NK-92 treated with Interleukin-12 subunit alpha and Interleukin-12 subunit beta, amount 100 ng/mL, for 24 hours (cell line): ENCODE measurements around the gene PLIN1.

Experiments
- DNase-seq: peaks from one replicate; lab custom pipeline; 2025; lab: John Stamatoyannopoulos, UW

PLIN1 gene

DNA sequence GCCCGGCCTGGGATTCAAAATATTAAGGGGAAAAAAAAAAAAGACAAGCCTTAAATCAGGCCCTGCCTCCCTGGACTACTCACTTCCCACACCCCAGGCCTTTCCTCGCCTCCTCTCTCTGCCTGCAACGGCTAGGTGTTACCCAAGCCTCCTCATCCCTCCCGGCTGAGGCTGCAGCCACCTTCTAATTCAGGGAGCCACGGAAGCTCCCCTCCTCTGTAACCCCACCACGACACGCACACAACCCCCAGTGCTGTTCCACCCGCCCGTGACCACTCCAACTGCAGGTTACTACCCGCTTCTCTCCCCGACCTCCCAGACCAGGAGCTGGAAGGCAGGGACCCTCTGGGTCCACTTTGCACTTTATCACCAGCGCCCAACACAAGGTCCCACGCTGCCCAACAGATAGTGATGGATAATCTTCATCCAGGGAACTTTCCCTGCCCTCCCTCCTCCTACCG lies 24.8 kb downstream of the PLIN1 start:
- no peak for DNase-seq

DNA sequence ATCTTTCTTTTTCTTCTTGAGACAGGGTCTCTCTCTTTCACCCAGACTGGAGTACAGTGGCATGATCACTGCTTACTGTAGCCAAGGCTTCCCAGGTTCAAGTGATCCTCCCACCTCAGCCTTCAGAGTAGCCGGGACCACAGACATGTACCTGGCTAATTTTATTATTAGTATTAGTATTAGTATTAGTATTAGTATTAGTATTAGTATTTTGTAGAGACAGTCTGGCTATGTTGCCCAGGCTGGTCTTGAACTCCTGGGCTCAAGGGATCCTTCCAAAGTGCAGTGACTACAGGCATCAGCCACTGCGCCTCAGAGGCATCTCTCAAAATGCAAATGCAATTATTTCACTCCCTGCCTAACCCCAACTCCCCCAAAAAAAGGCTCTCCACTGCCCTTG lies 25.6 kb downstream of the PLIN1 start:
- no peak for DNase-seq

DNA sequence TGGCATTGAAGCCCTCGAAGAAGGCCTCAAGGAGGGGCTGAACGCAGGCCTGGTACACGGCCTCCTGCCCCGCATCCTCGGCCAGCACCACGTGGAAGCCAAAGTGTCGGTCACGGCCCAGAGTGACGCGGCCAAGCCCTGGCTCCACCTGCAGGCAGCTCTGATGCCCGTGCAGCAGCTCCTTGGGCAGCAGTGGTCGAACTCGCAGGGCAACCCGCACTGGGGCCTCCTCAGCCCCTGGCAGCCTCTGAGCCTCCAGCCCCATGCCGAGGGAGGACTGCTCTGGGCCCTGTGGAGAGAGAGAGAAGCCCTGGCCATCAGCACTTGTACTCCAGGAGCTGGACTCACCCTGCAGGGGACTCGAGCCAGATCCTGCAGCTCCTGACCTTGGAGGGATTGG lies 26.5 kb downstream of the PLIN1 start:
- DNase-seq: no peak

DNA sequence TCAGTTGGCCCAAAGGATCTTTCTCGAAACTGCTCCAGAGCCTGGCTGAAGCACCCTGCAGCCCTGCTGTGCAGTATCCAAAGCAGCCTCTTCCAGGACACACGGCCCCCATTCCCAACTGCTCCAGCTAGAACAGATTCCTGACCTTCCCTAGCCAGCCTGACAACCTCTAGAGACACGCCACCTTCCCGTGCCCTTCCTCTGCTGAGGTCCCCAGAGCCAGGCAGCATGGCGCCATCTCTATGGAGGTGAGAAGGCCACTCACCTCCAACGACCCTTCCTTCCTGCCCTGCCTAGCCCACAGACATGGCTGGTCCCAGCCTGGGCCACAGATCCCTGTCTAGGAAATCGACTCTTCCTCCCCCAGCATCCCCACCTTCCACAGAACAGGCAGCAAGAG lies 27.0 kb downstream of the PLIN1 start:
- no peak for DNase-seq

DNA sequence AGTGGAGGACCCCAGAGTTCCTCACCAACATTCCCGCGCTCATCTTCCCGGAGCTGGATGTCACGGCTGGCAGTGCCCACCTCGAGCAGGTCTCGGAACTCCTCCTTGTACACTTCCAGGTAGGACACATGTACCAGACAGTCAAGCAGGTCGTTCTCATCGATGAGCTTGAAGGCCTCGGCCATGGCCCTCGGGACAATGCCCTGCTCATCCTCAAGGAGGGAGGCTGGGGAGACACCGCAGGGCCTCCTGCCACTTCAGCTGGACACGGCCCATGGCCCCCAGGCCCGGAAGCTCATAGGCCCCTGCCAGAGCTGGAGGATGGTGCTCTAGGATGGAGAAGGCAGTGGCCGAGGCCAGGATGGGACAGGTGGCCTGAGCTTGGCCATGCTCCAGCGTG lies 29.5 kb downstream of the PLIN1 start:
- DNase-seq: no peak

DNA sequence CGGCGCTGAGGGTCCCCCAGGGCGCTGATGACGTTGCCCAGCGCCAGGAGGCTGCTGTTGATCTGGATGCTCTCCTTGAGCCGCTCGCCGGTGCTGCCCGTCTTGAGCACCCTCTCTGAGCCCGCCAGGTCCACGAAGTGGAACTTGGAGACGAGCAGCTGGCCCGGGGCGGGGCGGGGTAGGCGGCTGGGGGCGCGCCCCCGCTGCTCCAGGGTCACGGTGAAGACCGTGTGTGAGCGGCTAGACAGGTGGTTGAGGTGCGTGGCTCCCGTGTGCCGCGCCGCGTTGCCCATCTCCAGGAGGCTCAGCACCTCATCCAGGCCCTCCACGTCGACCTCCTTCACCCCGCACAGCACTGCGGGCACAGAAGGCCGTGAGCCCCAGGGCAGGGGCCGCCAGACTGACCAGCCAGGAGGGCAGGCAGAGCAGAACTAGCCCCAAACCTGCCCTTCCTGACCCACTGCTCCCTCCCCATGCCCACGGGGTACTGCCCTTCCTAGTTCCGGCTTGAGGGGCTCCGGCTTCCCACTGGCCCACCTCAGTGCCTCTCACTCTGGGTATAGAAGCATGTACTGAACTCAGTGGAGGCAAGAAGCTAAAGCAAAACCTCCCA lies 30.0 kb downstream of the PLIN1 start:
- DNase-seq: no peak

DNA sequence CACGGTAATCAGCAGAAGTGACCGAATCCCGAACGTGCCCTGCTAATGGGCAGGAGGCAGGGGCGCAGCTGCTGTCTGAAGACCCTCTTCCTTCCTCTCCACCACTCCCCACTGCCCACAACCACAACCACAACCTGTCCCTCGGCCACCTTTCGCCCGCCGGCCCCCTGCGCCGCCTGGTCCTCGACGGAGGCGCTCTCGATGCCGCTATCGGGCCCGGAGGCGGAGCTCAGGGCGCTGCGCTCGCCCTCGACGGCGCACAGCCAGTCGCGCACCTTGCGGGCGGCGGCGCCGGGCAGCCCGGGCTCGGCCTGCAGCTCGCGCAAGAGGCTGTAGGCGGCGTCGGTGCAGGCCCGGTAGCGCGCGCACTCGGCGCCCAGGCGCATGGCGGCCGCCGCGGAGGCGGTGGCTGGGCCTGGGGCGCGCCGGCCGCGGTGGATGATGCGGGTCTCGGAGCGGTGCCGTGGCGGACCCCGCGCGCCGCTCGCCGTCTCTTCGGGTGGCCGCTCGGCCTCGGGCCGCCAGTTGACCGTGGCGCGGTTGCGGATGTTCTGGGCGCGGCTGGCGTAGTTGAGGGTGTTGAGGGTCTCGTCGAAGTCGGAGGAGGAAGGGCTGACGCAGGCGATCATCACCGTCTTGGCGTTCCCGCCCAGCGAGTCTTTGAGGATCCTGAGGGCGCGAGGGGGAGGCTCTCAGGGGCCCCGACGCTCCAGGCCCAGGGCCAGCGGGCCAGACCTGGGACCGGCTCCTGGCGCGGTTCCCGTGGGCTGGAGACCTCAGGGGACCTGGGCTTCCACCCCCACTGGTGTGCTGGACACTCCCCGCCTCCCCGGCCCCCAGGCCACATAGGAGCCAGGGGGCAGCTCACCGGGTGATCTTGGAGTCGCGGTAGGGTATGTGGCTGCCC lies 30.8 kb downstream of the PLIN1 start:
- DNase-seq: no peak

DNA sequence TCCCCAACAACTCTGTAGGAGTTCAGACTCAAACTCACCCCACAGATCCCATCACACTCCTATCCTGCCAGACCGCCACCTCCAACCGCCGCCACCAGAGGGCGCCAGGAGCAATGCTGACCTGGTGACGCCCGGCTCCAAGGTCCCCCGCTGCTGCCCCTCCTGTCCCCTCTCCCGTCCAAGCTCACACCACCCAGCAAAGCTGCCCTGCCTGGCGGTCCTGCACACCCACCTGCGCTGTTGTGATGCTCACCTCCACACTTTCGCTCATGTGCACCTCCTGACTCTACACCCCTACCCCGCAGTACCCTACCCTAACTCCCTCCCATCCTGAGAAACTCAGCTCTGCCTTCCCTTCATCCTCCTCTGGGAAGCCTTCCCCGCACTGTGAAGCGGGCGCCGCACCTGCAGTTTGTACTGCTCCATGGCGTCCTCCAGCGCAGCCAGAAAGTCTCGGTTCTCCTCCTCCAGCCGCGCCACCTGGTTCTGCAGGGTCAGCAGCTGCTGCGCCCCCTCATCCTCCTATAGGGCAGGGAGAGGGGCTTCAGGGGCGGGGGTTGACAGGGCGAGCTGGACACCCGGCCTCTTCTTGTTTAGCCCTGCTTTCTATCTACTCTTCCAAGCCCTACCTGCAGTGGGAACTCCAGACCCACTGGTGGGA lies 31.8 kb downstream of the PLIN1 start:
- peak; percentile 43 for DNase-seq

DNA sequence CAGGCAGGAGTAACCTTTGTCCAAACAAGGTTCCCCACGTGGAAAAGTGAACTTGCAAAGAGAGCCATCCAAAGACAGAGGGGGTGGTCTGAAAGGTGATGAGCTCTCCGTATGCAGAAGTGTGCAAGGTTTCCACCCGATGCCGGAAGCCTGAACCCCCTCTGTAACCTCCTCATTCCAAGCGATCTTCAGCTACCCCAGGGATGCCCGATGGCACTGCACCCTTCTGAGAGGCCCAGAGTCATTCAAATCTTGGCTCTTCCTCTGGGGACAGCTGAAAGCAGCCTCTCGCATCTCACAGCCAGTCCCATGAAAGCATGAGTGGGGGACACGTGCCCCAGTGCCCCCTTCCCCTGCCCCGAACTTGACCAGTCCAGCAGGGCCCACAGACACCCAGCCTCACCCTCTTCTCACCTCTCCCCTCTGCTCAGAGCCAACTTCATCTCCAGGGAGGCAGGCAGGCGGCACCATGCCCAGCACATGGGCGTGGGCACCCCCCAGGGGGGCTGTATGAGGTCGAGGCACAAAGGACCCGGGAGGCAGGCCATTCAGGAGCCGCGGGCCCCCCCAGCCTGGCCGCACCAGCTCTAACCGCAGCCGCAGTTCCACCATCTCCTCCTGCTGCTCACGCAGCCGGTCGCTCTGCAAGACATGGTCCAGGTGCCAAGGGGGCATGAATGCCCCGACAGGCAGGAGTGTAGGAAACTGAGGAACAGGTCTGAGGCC lies 32.6 kb downstream of the PLIN1 start:
- no peak for DNase-seq

DNA sequence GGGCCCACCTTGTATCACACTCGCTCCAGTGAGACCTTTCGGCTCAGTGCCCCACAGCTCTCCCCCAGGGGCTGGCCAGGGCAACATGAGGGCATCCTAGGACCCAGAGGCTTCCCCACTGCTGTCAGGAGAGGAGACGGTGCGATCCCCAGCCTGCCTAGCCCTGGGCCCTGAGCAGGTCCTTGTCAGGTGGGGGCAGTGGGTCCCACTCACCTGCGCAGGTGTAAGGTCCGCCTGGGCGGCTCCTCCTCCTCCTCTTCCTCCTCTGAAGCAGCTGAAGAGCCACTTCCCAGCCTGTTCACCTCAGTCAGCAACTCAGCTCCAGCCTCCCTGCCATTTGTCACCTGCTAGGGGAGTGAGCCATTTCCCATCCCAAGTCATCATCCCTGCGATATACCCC lies 33.5 kb downstream of the PLIN1 start:
- DNase-seq: no peak

DNA sequence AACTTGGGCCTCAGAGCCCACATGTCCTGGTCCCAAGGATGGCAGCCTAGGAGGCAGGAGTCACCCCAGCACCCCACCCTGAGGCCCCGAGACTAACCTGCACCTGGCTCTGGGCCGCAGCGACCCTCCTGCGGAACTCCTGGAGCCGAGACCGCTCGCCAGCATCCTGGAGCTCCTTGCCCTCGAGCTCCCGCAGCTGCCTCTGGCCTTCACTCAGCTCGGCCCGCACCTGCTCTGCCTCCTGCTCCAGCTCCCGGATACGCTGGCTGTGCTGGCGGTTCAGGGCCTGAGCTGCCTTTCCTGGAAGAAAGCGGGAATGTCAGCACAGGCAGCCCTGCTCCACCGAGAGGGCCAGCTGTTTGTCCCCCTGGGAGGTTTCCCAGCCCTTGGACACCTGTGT lies 37.1 kb downstream of the PLIN1 start:
- no peak for DNase-seq

DNA sequence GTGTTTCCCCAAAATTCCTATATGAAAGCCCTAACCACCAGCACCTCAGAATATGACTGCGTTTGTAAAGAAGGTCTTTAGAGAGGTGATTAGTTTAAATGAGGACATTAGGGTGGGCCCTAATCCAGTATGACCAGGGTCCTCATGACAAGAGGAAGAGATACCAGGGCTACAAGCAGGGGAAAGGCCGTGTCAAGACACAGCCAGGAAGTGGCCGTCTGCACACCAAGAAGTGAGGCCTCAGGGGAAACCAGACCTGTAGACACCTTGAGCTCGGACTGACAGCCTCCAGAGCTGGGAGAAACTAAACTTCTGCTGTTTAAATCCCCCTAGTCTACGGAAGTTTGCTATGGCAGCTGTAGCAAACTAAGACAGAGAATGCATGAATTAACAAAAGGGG lies 38.1 kb downstream of the PLIN1 start:
- DNase-seq: no peak

DNA sequence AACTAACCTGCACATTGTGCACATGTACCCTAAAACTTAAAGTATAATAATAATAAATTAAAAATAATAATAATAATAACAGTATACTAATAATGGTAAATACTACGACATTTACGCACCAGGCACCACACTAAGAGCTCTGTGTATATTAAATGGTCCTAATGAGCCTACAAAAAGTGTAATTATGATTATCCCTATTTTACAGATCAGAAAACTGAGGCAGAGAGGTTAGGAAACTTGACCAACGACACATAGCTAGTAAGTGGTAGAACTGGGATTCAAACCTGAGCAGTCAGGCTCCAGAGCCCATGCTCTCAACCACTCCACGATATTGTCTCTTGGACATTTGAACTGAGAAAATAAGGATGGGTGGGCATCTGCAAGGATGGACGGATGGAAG lies 38.9 kb downstream of the PLIN1 start:
- no peak for DNase-seq

DNA sequence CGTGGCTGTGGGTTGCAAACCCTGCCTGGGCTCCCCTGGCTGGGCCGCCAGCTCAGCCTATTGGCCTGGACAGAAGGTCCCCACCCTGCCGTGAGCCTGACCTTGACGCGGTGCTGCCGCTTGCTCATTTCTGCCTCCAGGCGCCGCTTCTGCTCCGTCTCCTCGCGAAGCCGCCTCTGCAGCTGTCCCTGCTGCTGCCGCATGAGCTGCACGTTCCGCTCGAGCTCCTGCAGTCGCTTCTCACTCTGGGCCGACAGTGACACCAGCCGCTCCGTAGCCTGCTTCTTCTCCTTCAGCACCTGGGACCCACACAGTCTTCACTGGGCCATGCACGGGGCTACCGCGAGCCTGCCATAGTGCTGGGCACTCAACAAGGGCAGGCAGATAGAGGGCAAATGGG lies 45.6 kb downstream of the PLIN1 start:
- DNase-seq: no peak

DNA sequence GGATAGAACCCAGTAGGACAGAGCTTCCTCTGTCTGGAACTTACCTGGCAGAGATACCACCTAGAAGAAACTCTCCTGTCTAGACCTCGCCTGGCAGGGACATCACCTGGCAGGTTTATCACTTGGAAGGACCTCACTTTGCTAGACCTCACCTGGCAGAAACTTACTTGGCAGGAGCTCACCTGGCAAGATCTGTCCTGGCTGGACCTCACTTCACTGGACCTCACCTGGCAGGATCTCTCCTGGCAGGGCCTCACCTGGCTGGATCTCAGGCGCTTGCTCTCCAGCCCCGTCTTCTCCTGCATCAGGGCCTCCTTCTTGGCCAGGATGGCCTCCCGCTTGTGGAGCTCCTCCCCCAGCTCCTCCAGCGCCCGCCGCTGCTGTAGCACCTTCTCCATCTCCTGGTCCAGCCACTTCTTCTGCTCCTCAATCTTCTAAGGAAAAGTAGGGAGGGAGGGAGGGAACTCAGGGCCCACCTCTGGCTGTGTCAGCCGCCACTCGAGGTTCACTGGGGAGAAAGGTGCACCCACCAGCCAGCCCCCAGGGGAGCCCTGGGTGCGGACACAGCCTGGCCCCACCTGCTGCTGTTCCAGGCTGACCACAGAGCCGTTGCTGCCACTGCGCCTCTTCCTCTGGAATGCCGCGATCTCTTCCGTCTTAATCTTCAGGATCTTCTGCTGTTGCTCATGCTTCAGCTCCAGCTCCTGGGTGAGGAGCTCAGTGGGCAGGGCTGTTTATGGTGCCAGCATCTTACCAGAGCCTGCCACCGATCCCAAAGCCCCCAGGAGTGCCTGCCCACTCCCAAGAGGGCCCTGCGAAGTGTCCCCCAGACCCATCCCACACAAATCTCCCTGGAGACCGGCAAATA lies 46.4 kb downstream of the PLIN1 start:
- DNase-seq: no peak

DNA sequence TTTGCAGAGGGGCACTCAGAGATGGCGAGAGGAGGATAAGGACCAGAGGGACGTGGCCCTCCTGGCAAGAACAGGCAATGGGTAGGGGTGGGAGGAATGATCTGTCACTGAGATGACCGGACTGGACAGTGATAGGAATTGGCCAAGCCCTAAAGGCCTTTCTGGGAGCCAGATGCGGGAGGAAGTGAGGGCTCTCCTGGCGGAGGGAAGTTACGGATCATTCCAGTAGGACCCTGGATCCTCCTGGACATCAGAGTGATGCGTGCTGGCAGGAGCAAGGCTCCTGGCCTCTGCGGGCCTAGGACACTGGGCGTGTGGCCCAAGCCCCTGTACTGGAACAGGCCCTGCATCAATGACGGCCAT lies 47.3 kb downstream of the PLIN1 start:
- no peak for DNase-seq

DNA sequence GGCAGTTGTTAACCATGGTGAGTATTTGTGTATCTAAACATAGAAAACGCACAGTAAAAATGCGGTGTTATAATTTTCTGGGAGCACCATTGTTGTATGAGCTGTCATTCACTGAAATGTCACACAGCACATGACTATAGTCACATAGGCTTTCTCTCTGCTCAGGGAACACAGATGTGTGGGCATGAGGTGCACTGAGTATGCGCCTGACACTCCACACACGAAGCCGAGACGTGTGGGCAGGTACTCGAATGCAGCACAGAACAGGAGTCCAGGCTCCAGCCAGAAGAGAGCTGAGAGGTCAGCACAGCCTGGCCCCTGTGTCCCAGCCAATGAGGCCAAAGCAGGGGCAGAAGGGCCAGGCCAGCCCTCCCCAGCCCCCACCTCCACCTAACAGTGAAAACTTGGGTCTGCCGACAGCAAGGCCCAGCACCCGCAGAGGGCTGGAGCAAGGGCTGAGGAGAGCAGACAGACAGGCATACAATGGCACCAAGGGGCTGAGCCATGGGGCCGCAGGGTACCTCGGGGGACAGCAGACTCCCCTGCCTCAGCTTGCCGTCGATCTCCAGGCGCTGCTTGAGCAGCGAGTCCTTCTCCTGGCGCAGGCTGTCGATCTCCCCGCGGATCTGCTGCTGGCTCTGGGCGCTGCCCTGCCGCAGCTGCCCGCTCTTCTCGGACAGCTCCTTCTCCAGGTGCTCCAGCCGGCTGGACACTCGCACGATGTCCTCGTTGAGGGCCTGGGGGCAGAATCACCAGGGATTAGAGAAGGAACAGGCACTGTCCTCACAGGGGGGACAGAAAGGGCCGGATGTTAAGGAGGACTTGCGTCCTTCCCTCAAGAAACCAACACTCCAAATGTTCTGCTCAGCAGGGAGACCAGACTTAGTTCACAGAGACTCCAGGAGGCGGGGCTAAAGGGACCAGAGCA lies 47.9 kb downstream of the PLIN1 start:
- DNase-seq: no peak

DNA sequence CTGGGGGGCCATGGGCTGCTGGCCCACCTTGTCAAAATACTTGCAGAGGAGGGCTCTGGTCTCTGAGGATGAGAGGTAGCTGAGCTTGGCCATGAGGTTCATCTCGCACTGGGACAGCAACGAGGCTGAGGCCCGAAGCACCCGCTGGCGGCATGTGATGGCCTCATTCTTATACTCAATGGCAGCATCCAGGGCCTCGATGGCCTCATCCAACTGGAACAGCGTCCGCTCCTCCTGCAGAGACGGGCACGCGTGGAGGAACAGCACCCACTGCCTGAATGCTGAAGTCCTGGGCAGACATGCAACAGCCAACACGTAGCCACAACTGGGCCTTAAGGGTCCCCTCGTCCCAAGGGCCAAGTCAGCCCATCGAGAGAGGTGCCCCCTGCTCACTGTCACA lies 48.9 kb downstream of the PLIN1 start:
- DNase-seq: no peak

DNA sequence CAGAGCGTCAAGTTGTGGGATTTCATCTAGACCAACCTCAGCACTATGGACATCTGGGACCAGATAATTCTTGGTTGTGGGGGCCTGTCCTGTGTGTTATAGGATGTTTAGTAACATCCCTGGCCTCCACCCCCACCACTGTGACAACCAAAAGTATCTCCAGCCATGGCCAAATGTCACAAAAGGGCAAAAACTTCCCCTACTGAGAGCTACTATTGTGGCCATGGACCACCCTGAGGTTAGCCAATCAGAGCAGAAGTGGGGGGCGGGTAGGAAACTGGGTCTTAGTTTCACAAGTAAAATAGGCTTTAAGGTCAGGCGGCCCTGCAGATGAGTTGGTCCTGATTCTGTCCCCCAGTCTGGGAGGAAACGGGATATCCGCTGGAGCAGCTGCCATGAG lies 49.3 kb downstream of the PLIN1 start:
- no peak for DNase-seq
